ENCODE results near the gene CEACAM19.

DNA sequence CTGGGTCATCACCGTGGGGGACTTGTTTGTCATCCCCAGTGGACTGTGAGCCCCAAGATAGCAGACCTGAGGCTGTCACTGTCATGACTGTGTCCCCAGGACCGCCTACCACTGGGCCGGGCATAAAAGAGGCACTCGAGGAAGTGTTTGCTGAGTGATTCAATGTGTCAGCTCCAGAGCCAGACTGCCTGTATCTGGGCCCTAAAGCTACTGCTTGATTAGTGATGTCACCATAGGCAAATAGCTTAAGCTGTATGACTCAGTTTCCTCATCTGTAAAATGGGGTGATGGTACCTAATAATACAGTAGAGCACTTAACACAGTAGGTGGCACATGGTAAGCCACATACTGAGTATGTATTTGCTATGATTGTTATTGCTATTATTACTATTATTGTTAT lies 11.2 kb upstream of the CEACAM19 start:
- TF ChIP-seq POLR2A (IDR thresholded peaks at IDR 0.05; ENCODE audit: low read depth, low read length): peak; percentile 25
- TF ChIP-seq, protein P1, sequence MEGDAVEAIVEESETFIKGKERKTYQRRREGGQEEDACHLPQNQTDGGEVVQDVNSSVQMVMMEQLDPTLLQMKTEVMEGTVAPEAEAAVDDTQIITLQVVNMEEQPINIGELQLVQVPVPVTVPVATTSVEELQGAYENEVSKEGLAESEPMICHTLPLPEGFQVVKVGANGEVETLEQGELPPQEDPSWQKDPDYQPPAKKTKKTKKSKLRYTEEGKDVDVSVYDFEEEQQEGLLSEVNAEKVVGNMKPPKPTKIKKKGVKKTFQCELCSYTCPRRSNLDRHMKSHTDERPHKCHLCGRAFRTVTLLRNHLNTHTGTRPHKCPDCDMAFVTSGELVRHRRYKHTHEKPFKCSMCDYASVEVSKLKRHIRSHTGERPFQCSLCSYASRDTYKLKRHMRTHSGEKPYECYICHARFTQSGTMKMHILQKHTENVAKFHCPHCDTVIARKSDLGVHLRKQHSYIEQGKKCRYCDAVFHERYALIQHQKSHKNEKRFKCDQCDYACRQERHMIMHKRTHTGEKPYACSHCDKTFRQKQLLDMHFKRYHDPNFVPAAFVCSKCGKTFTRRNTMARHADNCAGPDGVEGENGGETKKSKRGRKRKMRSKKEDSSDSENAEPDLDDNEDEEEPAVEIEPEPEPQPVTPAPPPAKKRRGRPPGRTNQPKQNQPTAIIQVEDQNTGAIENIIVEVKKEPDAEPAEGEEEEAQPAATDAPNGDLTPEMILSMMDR (IDR thresholded peaks at IDR 0.05; ENCODE audit: extremely low read depth in 1 of 2, insufficient read depth in 1 of 2, low read depth in 1 of 2, low read length in 2 of 2): no peak
